GM18520 (cell line): ENCODE data around the gene PATL2.
"Not testable (repeated sequence)": the region's sequence is repeated elsewhere in the genome, so short reads cannot be mapped to it uniquely, and the experiment has no call there.

ENCODE experiments used
- ATAC-seq: cut with Tn5 transposase; IDR thresholded peaks from one replicate; pipeline ENCODE4 v1.9.1; 2021; ENCODE audit not compliant: unreplicated experiment

The PATL2 gene

GRCh38 chr15:44719293-44719999 lies 8.3 kb upstream of the PATL2 start:
- ATAC-seq, result peak; percentile 30

- ATAC-seq, result peak; percentile 1
Observed at GRCh38 chr15:44718927-44719292, 7.8 kb upstream of the PATL2 start.

- no peak for ATAC-seq
Observed at GRCh38 chr15:44718180-44718926, 7.2 kb upstream of the PATL2 start.

GRCh38 chr15:44716983-44717602 lies 6.0 kb upstream of the PATL2 start:
- no peak for ATAC-seq

- no peak for ATAC-seq
Observed at GRCh38 chr15:44715797-44716334, 4.7 kb upstream of the PATL2 start.

GRCh38 chr15:44715142-44715796 lies 4.1 kb upstream of the PATL2 start:
- ATAC-seq, result no peak

- ATAC-seq, result no peak
Observed at GRCh38 chr15:44713006-44713966, 2.2 kb upstream of the PATL2 start.

GRCh38 chr15:44712346-44713005 lies 1.4 kb upstream of the PATL2 start:
- ATAC-seq, result no peak

GRCh38 chr15:44711743-44712345 lies 721 bp upstream of the PATL2 start:
- no peak for ATAC-seq

- ATAC-seq, result no peak
Observed at GRCh38 chr15:44710236-44711095, 657 bp downstream of the PATL2 start.

GRCh38 chr15:44706946-44707636 lies 4.0 kb downstream of the PATL2 start:
- no peak for ATAC-seq

- ATAC-seq, result no peak
Observed at GRCh38 chr15:44706401-44706800, 4.7 kb downstream of the PATL2 start.

GRCh38 chr15:44705986-44706385 lies 5.1 kb downstream of the PATL2 start:
- ATAC-seq, result no peak

- ATAC-seq, result not testable (repeated sequence)
Observed at GRCh38 chr15:44700676-44701075, 10.4 kb downstream of the PATL2 start.

- no peak for ATAC-seq
Observed at GRCh38 chr15:44698641-44699040, 12.5 kb downstream of the PATL2 start.

- no peak for ATAC-seq
Observed at GRCh38 chr15:44697014-44697413, 14.1 kb downstream of the PATL2 start.

GRCh38 chr15:44695294-44695693 lies 15.8 kb downstream of the PATL2 start:
- ATAC-seq, result no peak

- no peak for ATAC-seq
Observed at GRCh38 chr15:44694416-44694815, 16.7 kb downstream of the PATL2 start.
